ENCODE results near the gene CTXN3.

CTXN3 gene

GRCh38 chr5:127702434-127702833 lies 53.6 kb downstream of the CTXN3 start:
- H3K27ac ChIP-seq (ENCODE audit: low read length): no peak overlapping the region
- H3K9me3 ChIP-seq (ENCODE audit: control insufficient read depth in 1 of 2, low read length in 2 of 2): no peaks in the 10 kb centered on the region
- H3K36me3 ChIP-seq (ENCODE audit: control insufficient read depth in 1 of 2, insufficient read depth in 2 of 2, low read length in 2 of 2): no peaks in the 10 kb centered on the region
- no peaks in the 10 kb centered on the region for H3K27me3 ChIP-seq (ENCODE audit: low read depth, low read length)
- peaks cover 0 to 9% of the 10 kb centered on the region in 2 donors for H3K4me1 ChIP-seq (ENCODE audit: control insufficient read depth in 1 of 2, insufficient read depth in 2 of 2, low read length in 2 of 2)
- H3K4me3 ChIP-seq (ENCODE audit: low read depth in 1 of 2, low read length in 2 of 2): no peak overlapping the region

- H3K27ac ChIP-seq (ENCODE audit: low read length): no peak within 1 kb of the TSS
- no peak within 1 kb of the TSS for H3K4me3 ChIP-seq (ENCODE audit: low read depth in 1 of 2, low read length in 2 of 2)
- H3K9me3 ChIP-seq (ENCODE audit: control insufficient read depth in 1 of 2, low read length in 2 of 2): no peaks in the 10 kb centered on the region
- no peaks in the 10 kb centered on the region for H3K36me3 ChIP-seq (ENCODE audit: control insufficient read depth in 1 of 2, insufficient read depth in 2 of 2, low read length in 2 of 2)
- peaks cover 0 to 9% of the 10 kb centered on the region in 2 donors for H3K4me1 ChIP-seq (ENCODE audit: control insufficient read depth in 1 of 2, insufficient read depth in 2 of 2, low read length in 2 of 2)
- H3K27me3 ChIP-seq (ENCODE audit: low read depth, low read length): no peaks in the 10 kb centered on the region
These were observed 54.2 kb downstream of the CTXN3 start, which contains the start of gene CCDC192 for GRCh38 chr5:127702926-127703561. TSS of gene CCDC192 (plus strand) at chr5:127703391. CDS start at chr5:127703446, 55 bp downstream.

DNA sequence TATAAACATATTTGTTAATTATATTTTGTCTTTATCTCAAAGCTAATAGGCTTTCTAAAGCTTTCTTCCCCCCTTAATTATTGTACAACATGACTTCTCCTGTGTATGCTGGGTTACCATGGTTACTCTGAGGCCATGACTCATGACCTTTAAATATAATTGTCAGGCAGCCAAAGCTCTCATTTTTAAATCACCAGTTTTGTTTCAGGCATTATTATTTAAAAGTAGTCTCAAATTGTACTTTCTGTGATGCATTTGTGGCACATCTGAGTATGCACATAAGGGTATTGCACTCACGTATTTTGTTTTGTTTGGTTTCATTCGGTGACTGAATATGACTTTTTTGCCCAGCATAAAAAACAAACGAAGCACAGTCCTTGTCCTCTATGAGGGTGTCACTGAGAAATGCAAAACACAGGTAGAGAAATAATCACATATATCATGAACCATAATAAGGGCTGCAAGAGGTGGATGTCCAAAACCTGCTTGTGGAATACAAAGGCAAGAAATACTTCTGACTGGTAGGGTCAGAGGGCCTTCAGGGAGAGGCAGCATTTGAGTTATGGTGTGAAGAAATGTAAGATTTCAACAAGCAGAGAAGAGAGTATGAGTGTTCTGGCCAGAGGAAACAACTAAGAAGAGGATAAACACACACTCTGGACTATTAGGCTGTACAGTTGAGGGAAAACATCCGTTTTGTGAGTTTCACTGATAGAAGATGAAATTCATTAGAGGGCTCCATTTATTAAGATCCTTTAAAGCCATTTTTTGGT lies 56.4 kb downstream of the CTXN3 start:
- peaks cover 0 to 9% of the 10 kb centered on the region in 2 donors for H3K4me1 ChIP-seq (ENCODE audit: control insufficient read depth in 1 of 2, insufficient read depth in 2 of 2, low read length in 2 of 2)
- H3K27ac ChIP-seq (ENCODE audit: low read length): no peak overlapping the region
- H3K27me3 ChIP-seq (ENCODE audit: low read depth, low read length): no peaks in the 10 kb centered on the region
- H3K36me3 ChIP-seq (ENCODE audit: control insufficient read depth in 1 of 2, insufficient read depth in 2 of 2, low read length in 2 of 2): no peaks in the 10 kb centered on the region
- H3K4me3 ChIP-seq (ENCODE audit: low read depth in 1 of 2, low read length in 2 of 2): no peak overlapping the region
- no peaks in the 10 kb centered on the region for H3K9me3 ChIP-seq (ENCODE audit: control insufficient read depth in 1 of 2, low read length in 2 of 2)

GRCh38 chr5:127706691-127707090 lies 57.8 kb downstream of the CTXN3 start:
- peaks cover 0 to 9% of the 10 kb centered on the region in 2 donors for H3K4me1 ChIP-seq (ENCODE audit: control insufficient read depth in 1 of 2, insufficient read depth in 2 of 2, low read length in 2 of 2)
- no peaks in the 10 kb centered on the region for H3K27me3 ChIP-seq (ENCODE audit: low read depth, low read length)
- H3K9me3 ChIP-seq (ENCODE audit: control insufficient read depth in 1 of 2, low read length in 2 of 2): no peaks in the 10 kb centered on the region
- no peak overlapping the region for H3K4me3 ChIP-seq (ENCODE audit: low read depth in 1 of 2, low read length in 2 of 2)
- H3K27ac ChIP-seq (ENCODE audit: low read length): no peak overlapping the region
- no peaks in the 10 kb centered on the region for H3K36me3 ChIP-seq (ENCODE audit: control insufficient read depth in 1 of 2, insufficient read depth in 2 of 2, low read length in 2 of 2)

DNA sequence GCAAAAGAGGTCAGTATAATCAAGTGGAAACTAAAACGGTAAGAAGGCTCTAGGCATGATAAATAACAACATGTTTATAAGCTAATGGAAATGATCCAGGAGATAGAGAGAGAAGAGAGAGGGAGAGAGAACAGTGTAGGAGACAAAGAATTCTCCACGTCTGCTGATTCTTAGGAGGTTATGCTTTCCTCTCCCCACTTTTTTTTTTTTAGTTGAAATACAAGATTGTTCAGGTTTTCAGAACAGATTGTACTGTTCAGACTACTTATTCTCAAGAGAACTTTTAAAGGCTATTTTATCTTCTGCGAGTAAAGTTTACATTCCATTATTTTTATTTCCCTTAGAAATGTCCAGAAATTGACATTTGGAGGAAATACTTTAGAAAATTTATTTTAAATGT lies 58.3 kb downstream of the CTXN3 start:
- Histone ChIP-seq H3K4me1 (ENCODE audit: control insufficient read depth in 1 of 2, insufficient read depth in 2 of 2, low read length in 2 of 2) (peaks cover 0 to 9% of the 10 kb centered on the region in 2 donors), H3K27ac (ENCODE audit: low read length) (no peak overlapping the region)

More for the DNA sequence above, 58.3 kb downstream of the CTXN3 start:
- Histone ChIP-seq H3K27me3 (ENCODE audit: low read depth, low read length) (no peaks in the 10 kb centered on the region), H3K36me3 (ENCODE audit: control insufficient read depth in 1 of 2, insufficient read depth in 2 of 2, low read length in 2 of 2) (no peaks in the 10 kb centered on the region), H3K4me3 (ENCODE audit: low read depth in 1 of 2, low read length in 2 of 2) (no peak overlapping the region), H3K9me3 (ENCODE audit: control insufficient read depth in 1 of 2, low read length in 2 of 2) (no peaks in the 10 kb centered on the region)
